NCI-H69 (cell line): ENCODE measurements around the gene SRGAP1.
"Not testable (repeated sequence)": the region's sequence is repeated elsewhere in the genome, so short reads cannot be mapped to it uniquely, and the experiment has no call there.

ENCODE experiments used
- DNase-seq: peaks from one replicate; lab custom pipeline; 2025; lab: John Stamatoyannopoulos, UW

The SRGAP1 gene

GRCh38 chr12:64122154-64122553 is 277.7 kb downstream of the SRGAP1 start:
- DNase-seq = peak; percentile 51

DNA sequence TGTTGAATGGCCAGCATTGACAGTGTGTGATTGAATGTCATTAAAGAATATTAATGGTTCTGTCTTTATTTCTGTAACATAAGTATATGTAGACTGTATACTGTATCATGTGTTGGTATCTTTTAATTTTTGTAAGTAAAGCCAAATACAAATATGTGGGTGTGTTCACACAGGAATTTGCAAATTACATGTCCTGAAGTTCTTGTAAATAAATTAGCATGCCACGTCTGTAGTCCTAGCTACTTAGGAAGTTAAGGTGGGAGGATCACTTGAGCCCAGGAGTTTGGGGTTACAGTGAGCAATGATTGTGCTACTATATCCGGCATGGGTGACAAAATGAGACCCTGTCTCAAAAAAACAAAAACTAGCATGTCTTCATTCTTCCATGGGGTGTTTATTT is 278.5 kb downstream of the SRGAP1 start:
- no peak for DNase-seq

- no peak for DNase-seq
These were observed 278.9 kb downstream of the SRGAP1 start for GRCh38 chr12:64123448-64123847.

DNA sequence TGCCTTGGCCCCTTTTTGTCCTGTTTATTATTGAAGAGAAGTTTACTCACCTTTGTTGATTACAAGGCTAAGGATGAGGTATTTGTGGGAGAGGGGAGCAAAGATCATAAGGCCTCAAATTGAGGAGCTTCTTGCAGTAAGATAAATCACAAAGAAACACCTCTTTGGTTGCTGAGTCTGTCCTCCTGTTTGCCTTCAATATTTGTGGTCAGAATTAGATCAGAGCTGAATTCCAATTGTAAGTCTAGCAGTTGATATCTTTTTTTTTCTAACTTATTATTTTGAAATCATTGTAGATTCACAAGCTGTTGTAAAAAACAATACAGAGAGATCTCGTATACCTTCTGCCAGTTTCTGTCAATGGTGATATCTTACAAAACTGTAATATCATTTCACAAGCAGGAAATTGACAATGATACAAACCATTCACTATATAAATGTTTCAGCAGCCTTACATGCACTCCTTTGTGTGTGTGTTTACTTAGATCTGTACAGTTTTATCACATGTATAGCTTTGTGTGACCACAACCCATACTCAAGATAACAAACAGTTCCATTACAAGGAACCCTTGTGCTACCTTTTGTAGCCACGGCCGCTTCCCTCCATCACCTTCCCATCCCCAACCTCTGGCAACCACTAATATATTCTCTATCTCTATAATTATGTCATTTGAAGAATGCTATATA is 280.2 kb downstream of the SRGAP1 start:
- peak; percentile 18 for DNase-seq

DNA sequence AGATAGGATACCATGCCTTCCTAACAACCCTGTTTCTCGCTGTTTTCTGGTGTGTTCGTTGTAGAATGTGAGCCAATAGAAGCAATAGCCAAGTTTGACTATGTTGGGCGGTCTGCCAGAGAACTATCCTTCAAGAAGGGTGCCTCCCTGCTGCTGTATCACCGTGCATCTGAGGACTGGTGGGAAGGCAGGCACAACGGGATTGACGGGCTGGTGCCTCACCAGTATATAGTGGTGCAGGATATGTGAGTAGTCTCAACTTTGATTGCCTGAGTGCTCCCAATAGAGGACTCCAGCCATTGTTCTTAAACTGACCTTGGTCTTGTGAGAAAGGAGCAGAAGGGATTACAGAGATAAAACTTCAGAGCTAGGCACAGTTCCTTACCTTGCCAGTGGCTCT is 281.4 kb downstream of the SRGAP1 start:
- no peak for DNase-seq

GRCh38 chr12:64127811-64128210 is 283.3 kb downstream of the SRGAP1 start:
- DNase-seq = no peak

GRCh38 chr12:64128366-64128765 is 283.9 kb downstream of the SRGAP1 start:
- no peak for DNase-seq

GRCh38 chr12:64130476-64130875 is 286.0 kb downstream of the SRGAP1 start:
- DNase-seq = not testable (repeated sequence)

DNA sequence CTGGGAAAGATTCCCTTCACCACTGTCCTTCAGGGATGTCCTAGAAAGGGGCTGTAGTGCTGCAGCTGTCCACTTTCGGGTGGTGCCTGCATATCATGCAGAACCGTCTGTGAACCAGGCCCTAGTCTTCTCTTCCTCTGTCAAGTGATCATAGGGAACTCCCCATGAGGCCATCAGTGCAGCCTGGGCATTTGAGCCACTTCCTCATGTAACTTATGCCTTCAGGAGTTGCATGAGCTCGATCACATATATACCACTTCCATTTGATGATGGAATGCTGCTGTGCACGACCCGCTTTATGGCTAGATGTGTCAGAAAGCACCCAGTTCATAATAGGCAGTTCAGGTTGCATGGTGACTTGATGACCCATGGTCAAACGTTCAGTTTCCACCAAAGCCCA is 287.0 kb downstream of the SRGAP1 start:
- not testable (repeated sequence) for DNase-seq

- DNase-seq = not testable (repeated sequence)
These were observed 288.2 kb downstream of the SRGAP1 start for GRCh38 chr12:64132672-64133071.

DNA sequence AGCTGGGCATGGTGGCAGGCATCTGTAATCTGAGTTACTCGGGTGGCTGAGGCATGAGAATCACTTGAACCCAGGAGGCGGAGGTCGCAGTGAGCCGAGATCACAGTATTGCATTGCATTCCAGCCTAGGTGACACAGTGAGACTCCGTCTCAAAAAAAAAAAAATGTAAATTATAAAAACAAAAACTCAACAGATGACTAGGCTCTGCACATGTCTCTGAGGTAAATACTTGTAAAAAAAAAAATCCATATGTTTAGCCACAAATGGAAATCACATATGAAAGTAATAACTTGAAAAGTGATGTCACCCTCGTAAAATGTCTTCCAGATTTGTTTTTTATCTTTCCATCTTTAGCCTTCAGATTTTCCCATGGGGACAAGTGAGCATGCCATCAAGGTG is 292.6 kb downstream of the SRGAP1 start:
- no peak for DNase-seq

- no peak for DNase-seq
These were observed 294.5 kb downstream of the SRGAP1 start for GRCh38 chr12:64139021-64139420.

- DNase-seq = no peak
These were observed 297.9 kb downstream of the SRGAP1 start for GRCh38 chr12:64142382-64142781.

GRCh38 chr12:64142784-64143183 is 298.3 kb downstream of the SRGAP1 start:
- DNase-seq = no peak

DNA sequence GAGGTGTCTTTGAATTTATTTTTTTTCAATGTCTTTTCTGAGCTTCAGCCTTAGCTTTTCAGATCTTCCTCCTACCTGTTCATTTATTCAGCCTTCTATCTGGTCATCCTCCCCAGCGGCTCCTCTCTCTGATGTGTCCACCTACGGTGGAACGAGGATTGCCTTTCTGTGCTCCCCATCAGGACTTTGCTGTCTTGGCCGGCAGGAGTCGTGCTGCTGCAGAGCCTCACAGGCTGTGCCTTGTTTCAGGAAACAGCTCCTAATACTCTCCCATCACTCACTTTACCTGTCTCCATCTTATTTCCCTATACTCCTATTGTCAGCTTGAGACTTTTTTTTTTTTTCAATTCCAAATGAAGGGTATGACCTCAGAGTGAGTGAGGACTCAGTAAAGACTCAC is 300.7 kb downstream of the SRGAP1 start:
- no peak for DNase-seq

GRCh38 chr12:64147011-64147631 is 302.6 kb downstream of the SRGAP1 start:
- DNase-seq = peak; percentile 49

DNA sequence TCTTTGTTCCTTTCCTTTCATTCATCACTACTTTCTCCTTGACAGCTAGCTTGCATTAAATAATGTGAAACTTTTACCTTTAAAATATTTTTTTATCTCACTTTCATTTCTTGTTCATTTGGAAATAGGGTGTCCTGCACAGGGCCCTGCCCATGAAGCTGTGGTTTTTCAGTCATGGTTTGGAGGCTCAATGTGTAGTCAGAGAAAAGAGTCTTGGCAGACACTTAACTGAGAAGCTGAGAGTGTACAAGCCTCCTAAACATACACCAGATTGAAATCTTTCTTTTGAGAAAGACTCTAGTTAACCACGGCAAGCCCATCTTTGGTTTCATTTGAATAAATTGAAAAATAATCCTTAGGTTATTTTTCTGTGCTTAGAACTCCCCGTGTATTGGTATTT is 303.4 kb downstream of the SRGAP1 start:
- DNase-seq = no peak

GRCh38 chr12:64154677-64155076 is 310.2 kb downstream of the SRGAP1 start:
- DNase-seq = no peak

DNA sequence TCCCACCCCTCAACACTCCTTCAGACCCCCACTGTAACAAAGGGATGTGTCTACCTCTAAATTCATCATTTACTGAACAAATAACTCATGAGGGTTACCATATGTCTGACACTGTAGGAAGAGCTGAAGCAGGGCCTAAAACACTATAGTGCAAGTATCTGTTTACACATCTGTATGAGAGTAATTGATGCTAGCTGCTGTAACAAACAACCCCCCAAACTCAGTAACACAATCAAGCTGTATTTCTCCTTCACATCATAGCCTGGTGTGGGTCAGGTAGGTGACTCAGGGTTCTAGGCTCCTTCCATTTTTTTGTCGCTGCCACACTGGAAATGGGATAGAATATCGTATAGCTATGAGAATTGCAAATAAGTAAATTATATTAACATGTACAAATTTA is 312.6 kb downstream of the SRGAP1 start:
- DNase-seq = no peak

DNA sequence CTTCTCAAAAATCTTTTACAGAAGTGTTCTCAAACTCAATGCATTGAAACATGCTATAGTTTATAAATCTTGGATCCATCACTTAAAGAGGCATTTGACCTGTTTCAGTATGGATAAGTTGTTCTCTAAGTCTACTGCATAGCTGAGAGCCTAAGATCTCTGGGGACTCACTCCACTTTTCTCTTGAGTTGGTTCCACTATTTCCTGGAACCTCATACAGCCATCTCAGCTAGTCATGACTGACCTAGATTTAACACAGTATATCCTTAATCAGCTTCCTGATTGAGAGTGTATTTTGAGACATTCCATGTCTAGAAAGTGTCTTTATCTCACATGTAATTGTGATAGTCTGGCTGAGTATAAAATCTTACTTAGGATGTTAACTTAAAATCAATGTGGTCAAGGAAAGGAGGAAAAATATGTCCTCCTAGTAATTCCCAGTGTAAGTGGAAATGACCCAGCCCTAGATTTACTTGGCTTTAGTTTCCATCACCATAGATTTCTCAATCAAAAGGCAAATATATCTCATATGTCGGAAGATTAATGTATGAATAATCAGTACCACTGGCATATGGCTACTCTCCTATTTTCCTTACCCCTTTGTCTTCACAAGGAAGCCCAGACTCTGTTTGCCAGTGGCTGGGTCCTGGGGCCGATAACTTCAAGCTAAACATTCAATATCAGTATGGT is 315.7 kb downstream of the SRGAP1 start:
- peak; percentile 15 for DNase-seq

DNA sequence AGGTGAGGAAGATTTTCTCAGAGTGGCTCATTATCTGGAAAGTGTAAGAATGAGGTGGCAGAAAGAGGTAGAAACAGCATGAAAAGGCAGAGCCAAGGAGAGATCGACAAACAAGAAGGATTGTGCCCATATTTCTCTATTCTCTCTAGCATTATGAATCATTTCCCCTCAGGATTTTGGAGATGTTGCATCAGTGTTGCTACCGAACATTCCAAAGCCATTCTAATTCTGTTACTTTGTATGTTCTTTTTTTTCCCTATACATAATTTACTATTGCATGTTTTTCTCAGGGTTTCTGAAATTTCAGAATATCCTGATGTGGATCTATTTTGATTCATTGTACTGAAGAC is 316.2 kb downstream of the SRGAP1 start:
- no peak for DNase-seq

DNA sequence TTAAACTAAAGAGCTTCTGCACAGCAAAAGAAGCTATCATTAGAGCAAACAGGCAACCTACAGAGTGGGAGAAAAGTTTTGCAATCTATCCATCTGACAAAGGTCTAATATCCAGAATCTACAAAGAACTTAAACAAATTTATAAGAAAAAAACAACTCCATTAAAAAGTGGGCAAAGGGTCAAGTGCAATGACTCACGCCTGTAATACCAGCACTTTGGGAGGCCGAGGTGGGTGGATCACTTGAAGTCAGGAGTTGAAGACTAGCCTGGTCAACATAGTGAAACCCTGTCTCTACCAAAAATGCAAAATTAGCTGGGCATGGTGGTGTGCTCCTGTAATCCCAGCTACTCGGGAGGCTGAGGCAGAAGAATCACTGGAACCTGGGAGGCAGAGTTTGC is 322.1 kb downstream of the SRGAP1 start:
- DNase-seq = not testable (repeated sequence)

DNA sequence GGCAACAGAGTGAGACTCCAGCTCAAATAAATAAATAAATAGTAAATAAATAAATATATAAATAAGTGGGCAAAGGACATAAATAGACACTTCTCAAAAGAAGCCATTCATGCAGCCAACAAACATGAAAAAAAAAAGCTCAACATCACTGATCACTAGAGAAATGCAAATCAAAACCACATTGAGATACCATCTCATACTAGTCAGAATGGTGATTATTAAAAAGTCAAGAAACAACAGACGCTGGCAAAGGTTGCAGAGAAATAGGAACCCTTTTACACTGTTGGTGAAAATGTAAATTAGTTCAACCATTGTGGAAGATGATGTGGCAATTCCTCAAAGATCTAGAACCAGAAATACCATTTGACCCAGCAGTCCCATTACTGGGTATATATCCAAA is 322.5 kb downstream of the SRGAP1 start:
- DNase-seq = not testable (repeated sequence)
